ENCODE measurements around the gene KRT32.

- TF ChIP-seq CTCF (IDR thresholded peaks at IDR 0.05) (no peak), POLR2A (IDR thresholded peaks at IDR 0.05) (no peak)
These were observed 15.9 kb downstream of the KRT32 start for GRCh38 chr17:41451154-41451728.

All from esophagus squamous epithelium (tissue), 4 donors.